Activated naive CD4-positive, alpha-beta T cell treated with anti-CD3 and anti-CD28 coated beads, Interleukin-2, amount 10 ng/mL, durations not matched to agents 7 days and 5 days (primary cell): ENCODE measurements around the gene HMG20A.
"Not testable (repeated sequence)": the region's sequence is repeated elsewhere in the genome, so short reads cannot be mapped to it uniquely, and the experiment has no call there.

Experiments used
- CTCF ChIA-PET: fragments of 350-600 bp; sonication (Branson Sonifier 250); formaldehyde crosslinking; loops from one replicate; lab custom pipeline; 2021; ENCODE audit warnings: antibody characterized with exemption; lab: Charles Lee
- DNase-seq: peaks from one replicate; pipeline ENCODE4 v3.0.0-alpha.2; 2020
- H3K27ac Mint-ChIP-seq: one replicate; pipeline ENCODE4 v1.8.0; 2021; ENCODE audit warnings: mild to moderate bottlenecking, moderate library complexity, mixed read lengths
- H3K27me3 Mint-ChIP-seq: one replicate; pipeline ENCODE4 v1.8.0; 2021; ENCODE audit warnings: mild to moderate bottlenecking, mixed read lengths
- H3K36me3 Mint-ChIP-seq: one replicate; pipeline ENCODE4 v1.8.0; 2021; ENCODE audit warnings: mixed read lengths
- H3K4me1 Mint-ChIP-seq: one replicate; pipeline ENCODE4 v1.8.0; 2021; ENCODE audit warnings: mixed read lengths
- H3K4me3 Mint-ChIP-seq: one replicate; pipeline ENCODE4 v1.8.0; 2021; ENCODE audit warnings: mild to moderate bottlenecking, moderate library complexity, mixed read lengths
- H3K9me3 Mint-ChIP-seq: one replicate; pipeline ENCODE4 v1.8.0; 2021; ENCODE audit warnings: mixed read lengths

Gene HMG20A

GRCh38 chr15:77395013-77395774, 25.5 kb upstream of the HMG20A start:
- no peaks in the 10 kb centered on the region for H3K4me1 Mint-ChIP-seq
- H3K4me3 Mint-ChIP-seq, result no peak overlapping the region
- DNase-seq, result no peak
- peaks cover 10% of the 10 kb centered on the region for H3K36me3 Mint-ChIP-seq
- peaks cover 35% of the 10 kb centered on the region for H3K9me3 Mint-ChIP-seq
- no peaks in the 10 kb centered on the region for H3K27me3 Mint-ChIP-seq
- H3K27ac Mint-ChIP-seq, result no peak overlapping the region
- CTCF ChIA-PET, result no interaction called here

GRCh38 chr15:77396692-77397091, 24.0 kb upstream of the HMG20A start:
- no peaks in the 10 kb centered on the region for H3K4me1 Mint-ChIP-seq
- DNase-seq, result no peak
- peaks cover 38% of the 10 kb centered on the region for H3K9me3 Mint-ChIP-seq
- no peak overlapping the region for H3K4me3 Mint-ChIP-seq
- no peak overlapping the region for H3K27ac Mint-ChIP-seq
- H3K36me3 Mint-ChIP-seq, result peaks cover 10% of the 10 kb centered on the region
- CTCF ChIA-PET, result no interaction called here
- H3K27me3 Mint-ChIP-seq, result no peaks in the 10 kb centered on the region

GRCh38 chr15:77398927-77399326, 21.8 kb upstream of the HMG20A start:
- CTCF ChIA-PET, result interaction anchor here (0.6 kb wide), 1 partner anchor 1181 kb away, joined by 3 read pairs; no protein-coding TSS in a partner anchor
- Mint-ChIP-seq H3K27me3 (no peaks in the 10 kb centered on the region), H3K4me1 (no peaks in the 10 kb centered on the region), H3K4me3 (no peak overlapping the region), H3K27ac (no peak overlapping the region), H3K36me3 (peaks cover 10% of the 10 kb centered on the region), H3K9me3 (peaks cover 38% of the 10 kb centered on the region)
- no peak for DNase-seq

- Mint-ChIP-seq H3K36me3 (peaks cover 8% of the 10 kb centered on the region), H3K9me3 (peaks cover 31% of the 10 kb centered on the region), H3K27ac (no peak overlapping the region), H3K27me3 (no peaks in the 10 kb centered on the region), H3K4me1 (no peaks in the 10 kb centered on the region), H3K4me3 (no peak overlapping the region)
- DNase-seq, result no peak
- CTCF ChIA-PET, result no interaction called here
Measured at GRCh38 chr15:77400258-77400657, 20.4 kb upstream of the HMG20A start.

GRCh38 chr15:77402740-77403379, 17.8 kb upstream of the HMG20A start:
- H3K4me3 Mint-ChIP-seq, result no peak overlapping the region
- H3K27ac Mint-ChIP-seq, result no peak overlapping the region
- peaks cover 22% of the 10 kb centered on the region for H3K9me3 Mint-ChIP-seq
- peaks cover 19% of the 10 kb centered on the region for H3K4me1 Mint-ChIP-seq
- no peaks in the 10 kb centered on the region for H3K27me3 Mint-ChIP-seq
- peaks cover 6% of the 10 kb centered on the region for H3K36me3 Mint-ChIP-seq
- no peak for DNase-seq
- CTCF ChIA-PET, result no interaction called here

- H3K36me3 Mint-ChIP-seq, H3K9me3 Mint-ChIP-seq, H3K27me3 Mint-ChIP-seq, CTCF ChIA-PET, DNase-seq, H3K4me3 Mint-ChIP-seq, H3K27ac Mint-ChIP-seq: not testable (repeated sequence)
- H3K4me1 Mint-ChIP-seq, result peaks cover 38% of the 10 kb centered on the region
Measured at GRCh38 chr15:77406173-77406759, 14.4 kb upstream of the HMG20A start.

- Mint-ChIP-seq H3K27me3 (no peaks in the 10 kb centered on the region), H3K4me3 (no peak overlapping the region), H3K27ac (no peak overlapping the region), H3K9me3 (no peaks in the 10 kb centered on the region), H3K4me1 (peaks cover 38% of the 10 kb centered on the region), H3K36me3 (peaks cover 2% of the 10 kb centered on the region)
- CTCF ChIA-PET, result no interaction called here
- DNase-seq, result no peak
Measured at GRCh38 chr15:77406846-77407245, 13.8 kb upstream of the HMG20A start.

- peak; percentile 66 for DNase-seq
- no peaks in the 10 kb centered on the region for H3K27me3 Mint-ChIP-seq
- H3K27ac Mint-ChIP-seq, result peak overlapping the region; percentile 81
- H3K9me3 Mint-ChIP-seq, result no peaks in the 10 kb centered on the region
- H3K4me1 Mint-ChIP-seq, result peaks cover 40% of the 10 kb centered on the region
- CTCF ChIA-PET, result interaction anchor here (1.2 kb wide), 1 partner anchor 9 kb away, joined by 3 read pairs; no protein-coding TSS in a partner anchor
- H3K36me3 Mint-ChIP-seq, result peaks cover 2% of the 10 kb centered on the region
- H3K4me3 Mint-ChIP-seq, result peak overlapping the region; percentile 47
Measured at GRCh38 chr15:77409259-77410156, 11.2 kb upstream of the HMG20A start.

- not testable (repeated sequence) for H3K36me3 Mint-ChIP-seq, DNase-seq, H3K9me3 Mint-ChIP-seq, H3K27me3 Mint-ChIP-seq
- peaks cover 40% of the 10 kb centered on the region for H3K4me1 Mint-ChIP-seq
- H3K27ac Mint-ChIP-seq, result peak overlapping the region; percentile 81
- peak overlapping the region; percentile 47 for H3K4me3 Mint-ChIP-seq
- CTCF ChIA-PET, result interaction anchor here (1.2 kb wide), 1 partner anchor 9 kb away, joined by 3 read pairs; no protein-coding TSS in a partner anchor
Measured at GRCh38 chr15:77410157-77410500, 10.6 kb upstream of the HMG20A start.

- H3K27ac Mint-ChIP-seq, result peak overlapping the region; percentile 81
- peaks cover 37% of the 10 kb centered on the region for H3K4me1 Mint-ChIP-seq
- no peaks in the 10 kb centered on the region for H3K27me3 Mint-ChIP-seq
- no peak overlapping the region for H3K4me3 Mint-ChIP-seq
- no peaks in the 10 kb centered on the region for H3K9me3 Mint-ChIP-seq
- CTCF ChIA-PET, result no interaction called here
- H3K36me3 Mint-ChIP-seq, result peaks cover 2% of the 10 kb centered on the region
- DNase-seq, result no peak
Measured at GRCh38 chr15:77410701-77411618, 9.7 kb upstream of the HMG20A start.

GRCh38 chr15:77411619-77411976, 9.1 kb upstream of the HMG20A start:
- peaks cover 31% of the 10 kb centered on the region for H3K4me1 Mint-ChIP-seq

GRCh38 chr15:77412972-77413698, 7.6 kb upstream of the HMG20A start:
- no peak overlapping the region for H3K4me3 Mint-ChIP-seq
- peaks cover 2% of the 10 kb centered on the region for H3K36me3 Mint-ChIP-seq
- no peaks in the 10 kb centered on the region for H3K27me3 Mint-ChIP-seq
- DNase-seq, result no peak
- H3K9me3 Mint-ChIP-seq, result no peaks in the 10 kb centered on the region
- H3K4me1 Mint-ChIP-seq, result peaks cover 28% of the 10 kb centered on the region
- CTCF ChIA-PET, result no interaction called here
- no peak overlapping the region for H3K27ac Mint-ChIP-seq

More at GRCh38 chr15:77411619-77411976, 9.1 kb upstream of the HMG20A start:
- no peak overlapping the region for H3K27ac Mint-ChIP-seq
- peaks cover 2% of the 10 kb centered on the region for H3K36me3 Mint-ChIP-seq
- H3K4me3 Mint-ChIP-seq, result no peak overlapping the region
- no peaks in the 10 kb centered on the region for H3K9me3 Mint-ChIP-seq
- no peak for DNase-seq
- no peaks in the 10 kb centered on the region for H3K27me3 Mint-ChIP-seq
- CTCF ChIA-PET, result no interaction called here
